K562 (cell line): ENCODE results near the gene SEC16A. TPM values are rescaled to one million over a fixed set of nuclear protein-coding genes. Genes with fewer than 3 reads are reported as not detected.

Experiments used
- BMI1 ChIP-seq: fragments of 150-350 bp; IDR thresholded peaks from 2 replicates; pipeline ENCODE4 v1.6.1; 2014; ENCODE audit warnings: low read length
- ETS2 ChIP-seq: IDR thresholded peaks from 2 replicates; pipeline ENCODE4 v1.6.1; 2016; ENCODE audit warnings: borderline replicate concordance, missing genetic modification characterization, mild to moderate bottlenecking, moderate library complexity, missing compliant biosample characterization; ENCODE audit not compliant: poor library complexity, severe bottlenecking
- ETV6 ChIP-seq, 3 experiments: fragments of 150-350 bp in 1 of 3; sonication (generic) in 1 of 3; formaldehyde crosslinking in 1 of 3; IDR thresholded peaks; 2 replicates each; pipeline versions ENCODE4 v1.6.1 to v1.8.0; 2014 to 2022; ENCODE audit warnings: borderline replicate concordance in 2 of 3, low read depth in 2 of 3, antibody characterized with exemption in 1 of 3, low read length in 1 of 3, mild to moderate bottlenecking in 1 of 3, missing genetic modification reagents in 1 of 3
- RBBP5 ChIP-seq: fragments of 200-600 bp; sonication (generic); IDR thresholded peaks from 2 replicates; pipeline ENCODE4 v1.6.1; 2012; ENCODE audit warnings: borderline replicate concordance, mild to moderate bottlenecking, low read length, control low read depth, inconsistent platforms; ENCODE audit not compliant: insufficient read depth, poor library complexity, severe bottlenecking
- SMARCB1 ChIP-seq: IDR thresholded peaks from 2 replicates; pipeline ENCODE4 v1.6.1; 2011; ENCODE audit warnings: improper control_type of control experiment, low read depth; ENCODE audit not compliant: insufficient read length
- U2AF2 ChIP-seq: fragments of 200-400 bp; formaldehyde crosslinking; optimal IDR thresholded peaks from 2 replicates; pipeline ENCODE3; 2017; ENCODE audit warnings: low read depth, mild to moderate bottlenecking, low read length
- ZEB2 ChIP-seq: fragments of 450-650 bp; IDR thresholded peaks from 2 replicates; pipeline ENCODE4 v1.6.1; 2016
- ZFX ChIP-seq: sonication (generic); formaldehyde crosslinking; IDR thresholded peaks from 2 replicates; pipeline ENCODE4 v1.8.0; 2022; ENCODE audit warnings: mild to moderate bottlenecking, missing genetic modification reagents, moderate library complexity
- ZNF133 ChIP-seq: fragments of 250-450 bp; sonication (Bioruptor Pico); IDR thresholded peaks from 2 replicates; pipeline ENCODE4 v1.4.0; 2020; ENCODE audit warnings: mild to moderate bottlenecking
- ZNF444 ChIP-seq: fragments of 250-450 bp; sonication (Bioruptor Pico); IDR thresholded peaks from 2 replicates; pipeline ENCODE4 v1.4.0; 2020; ENCODE audit warnings: mild to moderate bottlenecking, moderate library complexity
- ZNF76 ChIP-seq: fragments of 250-450 bp; sonication (Bioruptor Pico); IDR thresholded peaks from 2 replicates; pipeline ENCODE4 v1.4.0; 2020; ENCODE audit warnings: mild to moderate bottlenecking, moderate library complexity, borderline replicate concordance
- polyA plus RNA-seq, 8 experiments: library from polyadenylated mRNA; depleted of rRNA in 4 of 8; stranded (reverse) in 5 of 8; unstranded in 3 of 8; fragments of >200 nt; fragmentation: Nextera tagmentation in 2 of 8; fragmentation: Illumina TruSeq in 1 of 8; extraction: Ambion mirVana in 2 of 8; extraction: Trizol in 1 of 8; gene quantifications; 2 replicates each; pipeline versions ENCODE4 v1.2.1 to v1.2.3, GENCODE V29; 2011 to 2014; ENCODE audit warnings: inconsistent platforms in 1 of 8, missing spikeins in 1 of 8
- total RNA-seq, 7 experiments: library from RNA; depleted of rRNA in 6 of 7; stranded (reverse); fragments of >200 nt in 6 of 7; fragmentation: Illumina TruSeq in 2 of 7; extraction: Trizol in 2 of 7; gene quantifications; 2 replicates each; pipeline versions ENCODE4 v1.2.1 to v1.2.3, GENCODE V29; 2011 to 2021; ENCODE audit warnings: low replicate concordance in 1 of 7
- TF ChIP-seq, protein P1 (sequence below): fragments of 200-800 bp; sonication (Bioruptor generic); IDR thresholded peaks from 2 replicates; pipeline ENCODE4 v1.6.1; 2016; ENCODE audit warnings: missing genetic modification characterization, missing compliant biosample characterization
- TF ChIP-seq, protein P2 (sequence below): fragments of 250-450 bp; sonication (Bioruptor Pico); IDR thresholded peaks from 2 replicates; pipeline ENCODE4 v1.4.0; 2020
- TF ChIP-seq, protein P3 (sequence below): fragments of 450-650 bp; formaldehyde crosslinking; IDR thresholded peaks from 2 replicates; pipeline ENCODE4 v1.4.0; 2020; ENCODE audit warnings: mild to moderate bottlenecking, mixed read lengths
- TF ChIP-seq, protein P4 (sequence below): fragments of 450-650 bp; IDR thresholded peaks from 2 replicates; pipeline ENCODE4 v1.6.1; 2016
- TF ChIP-seq, protein P5 (sequence below): fragments of 450-650 bp; formaldehyde crosslinking; IDR thresholded peaks from 2 replicates; pipeline ENCODE4 v1.4.0; 2020; ENCODE audit warnings: mild to moderate bottlenecking, moderate library complexity

SEC16A gene
- total and polyA plus RNA-seq, 9 of the 15 experiments (the other 6 are each of a cell fraction or from before 2014, with no cell fraction given): 8.3 to 62.8 (median 14.0) TPM

DNA sequence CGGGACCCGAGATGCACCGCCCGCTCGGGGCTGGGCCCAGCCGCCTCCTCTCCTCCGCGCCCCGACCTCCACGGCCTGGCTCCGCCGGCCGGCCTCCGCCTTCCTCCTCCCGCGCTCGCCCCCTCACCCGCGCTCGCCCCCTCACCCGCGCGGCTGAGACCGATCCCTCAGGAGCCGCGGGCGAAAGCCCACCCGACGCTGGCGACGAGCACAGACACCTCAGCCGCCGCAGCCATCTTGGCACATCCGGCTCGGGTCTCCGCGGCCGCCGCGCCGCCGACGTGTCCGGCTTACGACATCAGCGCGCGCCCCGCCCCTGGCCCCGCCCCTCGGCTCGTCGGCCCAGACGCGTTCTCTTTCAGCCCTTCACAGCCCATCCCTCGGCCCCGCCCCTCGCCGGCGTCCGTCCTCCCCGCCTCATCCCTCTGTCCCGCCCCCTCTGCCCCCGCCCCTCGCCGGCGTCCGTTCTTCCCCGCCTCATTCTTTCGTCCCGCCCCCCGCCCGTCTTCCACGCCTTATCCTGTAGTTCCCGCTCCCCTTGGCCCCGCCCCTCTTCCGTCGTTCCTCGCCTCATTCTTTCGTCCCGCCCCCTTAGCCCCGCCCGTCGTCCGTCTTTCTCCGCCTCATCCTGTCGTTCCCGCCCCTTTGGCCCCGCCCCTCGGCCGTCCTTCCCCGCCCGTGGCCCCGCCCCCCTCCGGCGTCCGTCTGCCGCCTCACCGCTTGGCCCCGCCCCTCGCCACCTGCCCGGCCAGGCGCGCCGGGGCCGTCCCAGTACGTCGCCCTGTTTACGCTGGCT is at the start of gene SEC16A (continued):
- no peak for TF ChIP-seq ZEB2
- TF ChIP-seq, protein P1, sequence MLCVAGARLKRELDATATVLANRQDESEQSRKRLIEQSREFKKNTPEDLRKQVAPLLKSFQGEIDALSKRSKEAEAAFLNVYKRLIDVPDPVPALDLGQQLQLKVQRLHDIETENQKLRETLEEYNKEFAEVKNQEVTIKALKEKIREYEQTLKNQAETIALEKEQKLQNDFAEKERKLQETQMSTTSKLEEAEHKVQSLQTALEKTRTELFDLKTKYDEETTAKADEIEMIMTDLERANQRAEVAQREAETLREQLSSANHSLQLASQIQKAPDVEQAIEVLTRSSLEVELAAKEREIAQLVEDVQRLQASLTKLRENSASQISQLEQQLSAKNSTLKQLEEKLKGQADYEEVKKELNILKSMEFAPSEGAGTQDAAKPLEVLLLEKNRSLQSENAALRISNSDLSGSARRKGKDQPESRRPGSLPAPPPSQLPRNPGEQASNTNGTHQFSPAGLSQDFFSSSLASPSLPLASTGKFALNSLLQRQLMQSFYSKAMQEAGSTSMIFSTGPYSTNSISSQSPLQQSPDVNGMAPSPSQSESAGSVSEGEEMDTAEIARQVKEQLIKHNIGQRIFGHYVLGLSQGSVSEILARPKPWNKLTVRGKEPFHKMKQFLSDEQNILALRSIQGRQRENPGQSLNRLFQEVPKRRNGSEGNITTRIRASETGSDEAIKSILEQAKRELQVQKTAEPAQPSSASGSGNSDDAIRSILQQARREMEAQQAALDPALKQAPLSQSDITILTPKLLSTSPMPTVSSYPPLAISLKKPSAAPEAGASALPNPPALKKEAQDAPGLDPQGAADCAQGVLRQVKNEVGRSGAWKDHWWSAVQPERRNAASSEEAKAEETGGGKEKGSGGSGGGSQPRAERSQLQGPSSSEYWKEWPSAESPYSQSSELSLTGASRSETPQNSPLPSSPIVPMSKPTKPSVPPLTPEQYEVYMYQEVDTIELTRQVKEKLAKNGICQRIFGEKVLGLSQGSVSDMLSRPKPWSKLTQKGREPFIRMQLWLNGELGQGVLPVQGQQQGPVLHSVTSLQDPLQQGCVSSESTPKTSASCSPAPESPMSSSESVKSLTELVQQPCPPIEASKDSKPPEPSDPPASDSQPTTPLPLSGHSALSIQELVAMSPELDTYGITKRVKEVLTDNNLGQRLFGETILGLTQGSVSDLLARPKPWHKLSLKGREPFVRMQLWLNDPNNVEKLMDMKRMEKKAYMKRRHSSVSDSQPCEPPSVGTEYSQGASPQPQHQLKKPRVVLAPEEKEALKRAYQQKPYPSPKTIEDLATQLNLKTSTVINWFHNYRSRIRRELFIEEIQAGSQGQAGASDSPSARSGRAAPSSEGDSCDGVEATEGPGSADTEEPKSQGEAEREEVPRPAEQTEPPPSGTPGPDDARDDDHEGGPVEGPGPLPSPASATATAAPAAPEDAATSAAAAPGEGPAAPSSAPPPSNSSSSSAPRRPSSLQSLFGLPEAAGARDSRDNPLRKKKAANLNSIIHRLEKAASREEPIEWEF: no peak
- TF ChIP-seq, protein P2, sequence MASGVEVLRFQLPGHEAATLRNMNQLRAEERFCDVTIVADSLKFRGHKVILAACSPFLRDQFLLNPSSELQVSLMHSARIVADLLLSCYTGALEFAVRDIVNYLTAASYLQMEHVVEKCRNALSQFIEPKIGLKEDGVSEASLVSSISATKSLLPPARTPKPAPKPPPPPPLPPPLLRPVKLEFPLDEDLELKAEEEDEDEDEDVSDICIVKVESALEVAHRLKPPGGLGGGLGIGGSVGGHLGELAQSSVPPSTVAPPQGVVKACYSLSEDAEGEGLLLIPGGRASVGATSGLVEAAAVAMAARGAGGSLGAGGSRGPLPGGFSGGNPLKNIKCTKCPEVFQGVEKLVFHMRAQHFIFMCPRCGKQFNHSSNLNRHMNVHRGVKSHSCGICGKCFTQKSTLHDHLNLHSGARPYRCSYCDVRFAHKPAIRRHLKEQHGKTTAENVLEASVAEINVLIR (CRISPR knock-in tag): peak; percentile 94
- TF ChIP-seq ZFX (CRISPR knock-in tag): peak; percentile 81
- no peak for TF ChIP-seq ETS2 (tag)
- TF ChIP-seq, protein P3, sequence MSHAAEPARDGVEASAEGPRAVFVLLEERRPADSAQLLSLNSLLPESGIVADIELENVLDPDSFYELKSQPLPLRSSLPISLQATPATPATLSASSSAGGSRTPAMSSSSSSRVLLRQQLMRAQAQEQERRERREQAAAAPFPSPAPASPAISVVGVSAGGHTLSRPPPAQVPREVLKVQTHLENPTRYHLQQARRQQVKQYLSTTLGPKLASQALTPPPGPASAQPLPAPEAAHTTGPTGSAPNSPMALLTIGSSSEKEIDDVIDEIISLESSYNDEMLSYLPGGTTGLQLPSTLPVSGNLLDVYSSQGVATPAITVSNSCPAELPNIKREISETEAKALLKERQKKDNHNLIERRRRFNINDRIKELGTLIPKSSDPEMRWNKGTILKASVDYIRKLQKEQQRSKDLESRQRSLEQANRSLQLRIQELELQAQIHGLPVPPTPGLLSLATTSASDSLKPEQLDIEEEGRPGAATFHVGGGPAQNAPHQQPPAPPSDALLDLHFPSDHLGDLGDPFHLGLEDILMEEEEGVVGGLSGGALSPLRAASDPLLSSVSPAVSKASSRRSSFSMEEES (CRISPR knock-in tag): no peak
- no peak for TF ChIP-seq ZNF444 (CRISPR knock-in tag)
- TF ChIP-seq BMI1: no peak
- TF ChIP-seq U2AF2: no peak
- TF ChIP-seq, protein P4, sequence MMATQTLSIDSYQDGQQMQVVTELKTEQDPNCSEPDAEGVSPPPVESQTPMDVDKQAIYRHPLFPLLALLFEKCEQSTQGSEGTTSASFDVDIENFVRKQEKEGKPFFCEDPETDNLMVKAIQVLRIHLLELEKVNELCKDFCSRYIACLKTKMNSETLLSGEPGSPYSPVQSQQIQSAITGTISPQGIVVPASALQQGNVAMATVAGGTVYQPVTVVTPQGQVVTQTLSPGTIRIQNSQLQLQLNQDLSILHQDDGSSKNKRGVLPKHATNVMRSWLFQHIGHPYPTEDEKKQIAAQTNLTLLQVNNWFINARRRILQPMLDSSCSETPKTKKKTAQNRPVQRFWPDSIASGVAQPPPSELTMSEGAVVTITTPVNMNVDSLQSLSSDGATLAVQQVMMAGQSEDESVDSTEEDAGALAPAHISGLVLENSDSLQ: peak; percentile 69
- no peak for TF ChIP-seq ZNF133 (CRISPR knock-in tag)
- TF ChIP-seq ZNF76 (CRISPR knock-in tag): no peak
- TF ChIP-seq, protein P5, sequence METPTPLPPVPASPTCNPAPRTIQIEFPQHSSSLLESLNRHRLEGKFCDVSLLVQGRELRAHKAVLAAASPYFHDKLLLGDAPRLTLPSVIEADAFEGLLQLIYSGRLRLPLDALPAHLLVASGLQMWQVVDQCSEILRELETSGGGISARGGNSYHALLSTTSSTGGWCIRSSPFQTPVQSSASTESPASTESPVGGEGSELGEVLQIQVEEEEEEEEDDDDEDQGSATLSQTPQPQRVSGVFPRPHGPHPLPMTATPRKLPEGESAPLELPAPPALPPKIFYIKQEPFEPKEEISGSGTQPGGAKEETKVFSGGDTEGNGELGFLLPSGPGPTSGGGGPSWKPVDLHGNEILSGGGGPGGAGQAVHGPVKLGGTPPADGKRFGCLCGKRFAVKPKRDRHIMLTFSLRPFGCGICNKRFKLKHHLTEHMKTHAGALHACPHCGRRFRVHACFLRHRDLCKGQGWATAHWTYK (CRISPR knock-in tag): peak; percentile 37; the same call in 1 of the 2 replicates
- no peak for TF ChIP-seq ETV6 (IDR thresholded peaks at IDR 0.05; ENCODE audit: borderline replicate concordance in 1 of 2, low read depth in 2 of 2, low read length in 1 of 2)
- no peak for TF ChIP-seq ETV6 (CRISPR knock-in tag; IDR thresholded peaks at IDR 0.05; ENCODE audit: borderline replicate concordance)
- TF ChIP-seq RBBP5: peak; percentile 81
- no peak for TF ChIP-seq SMARCB1
